Astrocyte of the cerebellum (primary cell): Measurements from ENCODE around the gene UBQLN1.

Source experiments
- DNase-seq: peaks from one replicate; pipeline ENCODE4 v3.0.0-alpha.2; 2011; ENCODE audit warnings: low read depth
- H3K4me3 ChIP-seq: 2 replicates; pipeline ENCODE4 v1.5.1; 2011; ENCODE audit warnings: mild to moderate bottlenecking, low read depth, low read length, moderate library complexity
- in situ Hi-C: cut with HindIII; loops from 2 replicates; pipeline ENCODE4 v1.10.0; 2017; ENCODE audit warnings: low sequenced_read_pairs
- TF ChIP-seq, protein P1 (sequence below): IDR thresholded peaks from 2 replicates; pipeline ENCODE4 v1.5.1; 2012; ENCODE audit warnings: low read length, low read depth, moderate library complexity, mild to moderate bottlenecking; ENCODE audit errors: missing control alignments

Gene UBQLN1

DNA sequence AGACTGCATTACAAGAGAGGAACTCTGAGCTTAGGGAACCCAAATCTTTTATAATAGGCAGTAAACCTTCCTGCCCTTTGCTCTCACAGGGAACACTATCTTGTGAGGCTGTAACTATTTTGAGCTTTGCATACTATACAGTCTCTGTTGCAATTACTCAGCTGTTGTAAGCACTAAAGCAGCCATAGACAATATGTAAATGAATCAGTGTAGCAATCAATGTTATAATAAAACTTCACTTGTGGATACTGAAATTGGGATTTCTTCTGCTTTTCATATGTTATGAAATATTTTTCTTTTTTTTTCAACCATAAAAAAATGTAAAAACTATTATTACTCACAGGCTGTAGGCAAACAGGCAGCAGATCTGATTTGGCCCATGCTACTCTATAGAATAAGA lies 16.7 kb upstream of the UBQLN1 start:
- TF ChIP-seq, protein P1, sequence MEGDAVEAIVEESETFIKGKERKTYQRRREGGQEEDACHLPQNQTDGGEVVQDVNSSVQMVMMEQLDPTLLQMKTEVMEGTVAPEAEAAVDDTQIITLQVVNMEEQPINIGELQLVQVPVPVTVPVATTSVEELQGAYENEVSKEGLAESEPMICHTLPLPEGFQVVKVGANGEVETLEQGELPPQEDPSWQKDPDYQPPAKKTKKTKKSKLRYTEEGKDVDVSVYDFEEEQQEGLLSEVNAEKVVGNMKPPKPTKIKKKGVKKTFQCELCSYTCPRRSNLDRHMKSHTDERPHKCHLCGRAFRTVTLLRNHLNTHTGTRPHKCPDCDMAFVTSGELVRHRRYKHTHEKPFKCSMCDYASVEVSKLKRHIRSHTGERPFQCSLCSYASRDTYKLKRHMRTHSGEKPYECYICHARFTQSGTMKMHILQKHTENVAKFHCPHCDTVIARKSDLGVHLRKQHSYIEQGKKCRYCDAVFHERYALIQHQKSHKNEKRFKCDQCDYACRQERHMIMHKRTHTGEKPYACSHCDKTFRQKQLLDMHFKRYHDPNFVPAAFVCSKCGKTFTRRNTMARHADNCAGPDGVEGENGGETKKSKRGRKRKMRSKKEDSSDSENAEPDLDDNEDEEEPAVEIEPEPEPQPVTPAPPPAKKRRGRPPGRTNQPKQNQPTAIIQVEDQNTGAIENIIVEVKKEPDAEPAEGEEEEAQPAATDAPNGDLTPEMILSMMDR: no peak
- H3K4me3 ChIP-seq: no peak overlapping the region
- no peak for DNase-seq
- in situ Hi-C loops: loop anchor here (5.0 kb wide), 1 partner anchor 42 kb away; no protein-coding TSS in a partner anchor

- no peak overlapping the region for H3K4me3 ChIP-seq
- DNase-seq: no peak
- in situ Hi-C loops: loop anchor here (5.0 kb wide), 1 partner anchor 41 kb away; no protein-coding TSS in a partner anchor
- TF ChIP-seq, protein P1: no peak
Observed at GRCh38 chr9:83722726-83723495, 15.2 kb upstream of the UBQLN1 start.

DNA sequence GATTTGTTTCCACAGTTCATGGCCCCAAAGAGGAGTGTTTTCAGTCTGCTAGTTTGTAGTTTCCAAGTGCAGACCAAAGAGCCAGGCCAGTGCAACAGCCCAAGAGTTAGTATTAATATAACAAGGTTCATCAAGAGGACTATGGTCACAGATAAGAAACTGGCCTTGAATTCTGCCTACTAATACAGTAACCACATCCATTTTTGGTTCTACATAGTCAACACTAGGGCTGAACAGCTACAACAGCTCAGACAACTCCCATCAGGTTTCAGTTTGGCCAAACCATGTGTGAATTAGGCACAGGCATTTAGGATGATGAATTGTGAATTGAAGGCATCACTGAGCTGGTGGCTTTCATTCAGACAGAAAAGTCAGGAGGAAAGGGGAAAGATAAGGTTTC lies 13.8 kb upstream of the UBQLN1 start:
- TF ChIP-seq, protein P1: no peak
- H3K4me3 ChIP-seq: no peak overlapping the region
- no peak for DNase-seq
- in situ Hi-C loops: loop anchor here (5.0 kb wide), 1 partner anchor 39 kb away; no protein-coding TSS in a partner anchor

DNA sequence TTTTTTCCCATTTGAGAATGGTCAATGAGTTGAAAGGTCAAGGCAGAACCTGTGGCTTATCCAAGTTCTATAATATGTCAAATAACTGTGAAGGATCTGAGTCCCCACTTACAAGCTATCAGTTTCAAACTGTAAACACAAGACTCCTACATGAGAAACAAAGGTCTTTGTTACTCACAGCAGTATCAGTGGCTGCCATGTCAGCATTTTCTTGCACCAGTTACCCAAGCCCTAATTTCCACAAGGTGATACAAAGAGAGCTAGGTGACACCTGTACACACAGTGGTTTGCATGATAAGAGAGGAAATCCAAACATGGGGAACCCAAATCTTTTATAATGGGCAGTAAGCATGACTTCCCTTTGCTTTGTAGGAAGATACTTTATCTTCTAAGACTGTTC lies 8.0 kb upstream of the UBQLN1 start:
- DNase-seq: no peak
- TF ChIP-seq, protein P1: no peak
- no peak overlapping the region for H3K4me3 ChIP-seq
- in situ Hi-C loops: no loop called here

GRCh38 chr9:83715221-83715620 lies 7.5 kb upstream of the UBQLN1 start:
- in situ Hi-C loops: no loop called here
- no peak for DNase-seq
- TF ChIP-seq, protein P1: no peak
- no peak overlapping the region for H3K4me3 ChIP-seq

GRCh38 chr9:83714329-83714728 lies 6.6 kb upstream of the UBQLN1 start:
- H3K4me3 ChIP-seq: no peak overlapping the region
- TF ChIP-seq, protein P1: no peak
- in situ Hi-C loops: no loop called here
- no peak for DNase-seq
